Prostate gland (tissue), 2 donors: ENCODE measurements around the gene FCER2. TPM values are rescaled to one million over a fixed set of nuclear protein-coding genes. Genes with fewer than 3 reads are reported as not detected.

Source experiments
- DNase-seq: peaks from one replicate; pipeline ENCODE4 v3.0.0-alpha.2; 2019; ENCODE audit warnings: low spot score
- H3K27ac ChIP-seq, 2 donors: fragments of 200-600 bp; sonication (generic); 2 replicates each; pipeline ENCODE4 v1.5.1; 2017 to 2019
- H3K27me3 ChIP-seq: fragments of 200-600 bp; sonication (generic); replicated peaks from 2 replicates; pipeline ENCODE4 v1.5.1; 2019; ENCODE audit not compliant: insufficient read depth
- H3K36me3 ChIP-seq, 2 donors: fragments of 200-600 bp; sonication (generic); 1 replicate in 1 of 2; 2 replicates in 1 of 2; pipeline versions ENCODE4 v1.5.1 to v1.8.1; 2017 to 2019
- H3K4me1 ChIP-seq: fragments of 200-600 bp; sonication (generic); replicated peaks from 2 replicates; pipeline ENCODE4 v1.5.1; 2019
- H3K4me3 ChIP-seq, 2 donors: fragments of 200-600 bp; sonication (generic); 2 replicates each; pipeline ENCODE4 v1.5.1; 2017 to 2019
- H3K9me3 ChIP-seq: fragments of 200-600 bp; sonication (generic); 2 replicates; pipeline ENCODE4 v1.5.1; 2017
- POLR2A ChIP-seq: fragments of 450-650 bp; IDR thresholded peaks from one replicate; pipeline ENCODE4 v1.6.1; 2016; ENCODE audit warnings: antibody characterized with exemption, mild to moderate bottlenecking
- POLR2AphosphoS5 ChIP-seq: sonication (generic); formaldehyde crosslinking; IDR thresholded peaks from one replicate; pipeline ENCODE4 v1.6.1; 2017; ENCODE audit warnings: antibody characterized with exemption
- WGBS: methylation state at CpG from one replicate; pipeline ENCODE4 v1.1.5; 2018; 5-methylcytosine and 5-hydroxymethylcytosine counted together
- intact Hi-C: fragments of 100-400 bp; cut with DNase I; formaldehyde crosslinking; loops from one replicate; pipeline ENCODE4 v1.14.2; 2022
- total RNA-seq, 2 donors: library from RNA; depleted of rRNA; stranded (reverse); fragments of >200 nt; gene quantifications; one replicate each; pipeline ENCODE4 v1.1.0, GENCODE V29; 2016
- TF ChIP-seq, protein P1 (sequence below), 4 experiments: fragments of 200-600 bp in 2 of 4; fragments of 450-650 bp in 2 of 4; sonication (generic) in 2 of 4; IDR thresholded peaks; 1 replicate in 3 of 4; 2 replicates in 1 of 4; pipeline ENCODE4 v1.5.1; 2016 to 2019; ENCODE audit warnings: antibody characterized with exemption in 4 of 4, mild to moderate bottlenecking in 2 of 4, moderate library complexity in 2 of 4

The FCER2 gene
- total RNA-seq, 2 donors from 2014 or later = 1.5 TPM; not detected in 1

DNA sequence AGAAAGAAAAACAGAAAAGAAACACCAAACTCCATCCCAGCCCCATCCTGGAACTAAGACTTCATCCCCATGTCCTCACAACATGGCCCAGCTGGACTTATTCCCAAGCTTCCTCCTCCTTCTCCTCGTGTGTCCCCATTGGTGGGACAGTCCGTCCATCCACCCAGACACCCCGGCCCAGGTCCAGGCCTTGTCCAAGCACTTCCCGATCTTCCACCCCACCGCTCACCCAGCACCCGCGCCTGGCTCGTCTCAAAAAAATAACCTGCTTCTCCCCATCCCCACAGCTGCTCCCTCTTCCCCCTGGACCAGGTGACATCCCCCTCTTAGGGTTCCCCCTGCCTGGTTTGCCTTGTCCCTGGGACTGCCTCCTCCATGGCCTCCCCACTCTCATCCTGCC is 1.4 kb upstream of the FCER2 start:
- WGBS = 60% methylated on average over 8 of the region's 8 CpGs
- H3K4me1 ChIP-seq = no peaks in the 10 kb centered on the region
- H3K9me3 ChIP-seq = no peaks in the 10 kb centered on the region
- no peak for DNase-seq
- intact Hi-C loops = no loop called here
- H3K27ac ChIP-seq = no peak overlapping the region
- TF ChIP-seq, protein P1, sequence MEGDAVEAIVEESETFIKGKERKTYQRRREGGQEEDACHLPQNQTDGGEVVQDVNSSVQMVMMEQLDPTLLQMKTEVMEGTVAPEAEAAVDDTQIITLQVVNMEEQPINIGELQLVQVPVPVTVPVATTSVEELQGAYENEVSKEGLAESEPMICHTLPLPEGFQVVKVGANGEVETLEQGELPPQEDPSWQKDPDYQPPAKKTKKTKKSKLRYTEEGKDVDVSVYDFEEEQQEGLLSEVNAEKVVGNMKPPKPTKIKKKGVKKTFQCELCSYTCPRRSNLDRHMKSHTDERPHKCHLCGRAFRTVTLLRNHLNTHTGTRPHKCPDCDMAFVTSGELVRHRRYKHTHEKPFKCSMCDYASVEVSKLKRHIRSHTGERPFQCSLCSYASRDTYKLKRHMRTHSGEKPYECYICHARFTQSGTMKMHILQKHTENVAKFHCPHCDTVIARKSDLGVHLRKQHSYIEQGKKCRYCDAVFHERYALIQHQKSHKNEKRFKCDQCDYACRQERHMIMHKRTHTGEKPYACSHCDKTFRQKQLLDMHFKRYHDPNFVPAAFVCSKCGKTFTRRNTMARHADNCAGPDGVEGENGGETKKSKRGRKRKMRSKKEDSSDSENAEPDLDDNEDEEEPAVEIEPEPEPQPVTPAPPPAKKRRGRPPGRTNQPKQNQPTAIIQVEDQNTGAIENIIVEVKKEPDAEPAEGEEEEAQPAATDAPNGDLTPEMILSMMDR (IDR thresholded peaks at IDR 0.05) = no peak
- TF ChIP-seq POLR2AphosphoS5 (no peak), POLR2A (no peak)
- H3K4me3 ChIP-seq = no peak overlapping the region
- no peaks in the 10 kb centered on the region for H3K36me3 ChIP-seq
- peaks cover 6% of the 10 kb centered on the region for H3K27me3 ChIP-seq

DNA sequence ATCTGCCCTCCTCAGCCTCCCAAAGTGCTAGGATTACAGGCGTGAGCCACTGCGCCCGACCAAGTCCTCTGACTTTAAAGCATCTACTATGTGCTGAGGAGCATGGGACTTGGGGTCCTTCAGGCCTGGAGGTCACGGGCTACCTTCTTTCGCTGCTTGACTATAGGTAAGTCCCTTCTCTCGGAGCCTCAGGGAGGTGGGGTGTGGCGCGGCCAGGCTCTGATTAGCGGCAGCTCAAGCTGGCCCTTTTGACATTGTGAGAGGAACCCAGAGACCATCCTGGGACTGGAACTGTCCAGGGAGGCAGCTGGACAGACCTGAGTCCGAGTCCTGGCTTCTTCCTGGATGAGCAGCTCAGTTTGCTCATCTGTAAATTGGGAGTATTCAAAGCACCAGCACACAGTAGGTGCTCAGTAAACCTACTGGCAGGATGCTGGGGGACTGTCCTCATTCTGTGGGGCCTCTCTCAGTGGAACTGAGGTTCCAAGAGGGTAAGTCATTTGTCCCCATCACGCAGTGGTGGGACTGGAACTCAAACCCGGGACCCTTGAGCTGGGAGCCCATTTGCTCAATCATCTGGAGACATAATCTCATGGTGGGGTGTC is 780 bp downstream of the FCER2 start:
- DNase-seq = no peak
- peaks cover 14% of the 10 kb centered on the region for H3K27me3 ChIP-seq
- H3K4me3 ChIP-seq = no peak overlapping the region
- TF ChIP-seq POLR2A = no peak
- TF ChIP-seq POLR2AphosphoS5 = no peak
- TF ChIP-seq, protein P1 (IDR thresholded peaks at IDR 0.05) = no peak
- H3K4me1 ChIP-seq = no peaks in the 10 kb centered on the region
- no peak overlapping the region for H3K27ac ChIP-seq
- no peaks in the 10 kb centered on the region for H3K9me3 ChIP-seq
- WGBS = 95% methylated on average over 12 of the region's 12 CpGs
- intact Hi-C loops = no loop called here
- H3K36me3 ChIP-seq = no peaks in the 10 kb centered on the region

DNA sequence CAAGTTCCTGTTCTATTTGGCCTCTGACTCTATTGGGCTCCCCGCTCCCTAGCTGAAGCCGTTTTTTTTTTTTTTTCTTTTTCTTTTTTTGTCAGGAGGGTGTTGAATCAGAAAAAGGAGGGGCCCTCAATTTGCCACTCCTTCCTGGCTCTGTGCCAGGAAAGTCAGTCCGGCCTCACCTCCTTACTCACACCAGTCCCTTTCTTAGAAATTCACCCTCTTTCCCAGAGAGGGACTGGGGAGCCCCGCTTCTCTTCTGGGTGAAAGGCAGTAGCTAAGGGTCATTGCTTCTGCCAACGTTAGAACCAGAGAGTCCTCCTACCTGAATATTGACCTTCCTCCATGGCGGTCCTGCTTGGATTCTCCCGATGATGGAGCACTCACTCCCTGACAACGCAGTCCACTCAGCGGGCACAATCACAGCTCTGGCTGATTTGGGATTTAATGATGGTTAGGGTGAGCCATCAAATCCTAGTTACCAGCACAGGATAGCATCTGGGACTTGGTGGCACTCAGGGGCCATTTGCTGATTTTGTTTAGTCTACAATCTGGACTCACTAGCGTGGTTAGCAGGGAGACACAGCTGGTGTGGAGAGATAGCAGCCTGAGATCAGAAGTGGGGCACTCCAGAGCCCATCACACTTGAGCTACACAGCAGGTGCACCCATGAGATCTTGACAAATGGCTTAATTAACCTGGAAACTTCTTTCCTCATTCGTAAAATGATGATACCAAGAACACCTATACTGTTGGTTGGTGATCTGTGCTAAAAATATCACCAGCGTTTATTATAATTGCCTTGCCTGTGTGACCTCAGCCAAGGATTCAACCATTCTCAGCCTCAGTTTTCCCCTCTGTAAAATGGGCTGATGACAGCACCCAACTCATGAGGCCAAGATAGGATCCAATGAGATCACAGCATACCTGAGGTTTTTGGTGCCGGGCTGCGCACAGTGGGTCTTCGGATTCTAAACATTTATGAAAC is 2.2 kb downstream of the FCER2 start:
- peaks cover 14% of the 10 kb centered on the region for H3K27me3 ChIP-seq
- WGBS = 58% methylated on average over 15 of the region's 15 CpGs
- no peak for TF ChIP-seq POLR2A
- TF ChIP-seq, protein P1 (IDR thresholded peaks at IDR 0.05) = no peak
- TF ChIP-seq POLR2AphosphoS5 = no peak
- no peaks in the 10 kb centered on the region for H3K36me3 ChIP-seq
- H3K9me3 ChIP-seq = no peaks in the 10 kb centered on the region
- intact Hi-C loops = no loop called here
- H3K4me1 ChIP-seq = no peaks in the 10 kb centered on the region
- no peak overlapping the region for H3K4me3 ChIP-seq
- DNase-seq = no peak
- no peak overlapping the region for H3K27ac ChIP-seq

DNA sequence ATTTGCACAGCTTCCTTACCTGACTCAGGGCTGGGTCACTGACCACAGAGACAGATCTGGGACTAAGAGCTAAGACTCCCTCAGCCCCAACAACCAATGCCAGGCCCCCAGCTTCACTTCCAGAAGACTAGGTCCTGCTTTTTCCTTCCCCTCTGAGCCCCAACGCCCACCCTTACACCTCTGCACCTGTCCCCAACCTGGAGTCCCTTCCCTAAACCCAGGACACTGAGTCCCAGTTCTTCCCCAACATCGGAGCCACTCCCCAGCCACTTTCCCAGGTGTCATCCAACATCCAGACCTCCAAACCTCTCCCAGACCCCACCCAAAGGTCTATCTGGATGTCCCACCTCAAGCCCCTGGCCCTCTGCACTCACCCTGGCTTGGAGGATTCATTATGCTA is 2.9 kb downstream of the FCER2 start:
- no peak overlapping the region for H3K4me3 ChIP-seq
- TF ChIP-seq POLR2A (no peak), POLR2AphosphoS5 (no peak)
- TF ChIP-seq, protein P1 (IDR thresholded peaks at IDR 0.05) = no peak
- peaks cover 14% of the 10 kb centered on the region for H3K27me3 ChIP-seq
- no peaks in the 10 kb centered on the region for H3K36me3 ChIP-seq
- no peak for DNase-seq
- H3K9me3 ChIP-seq = no peaks in the 10 kb centered on the region
- 46% methylated on average over 2 of the region's 2 CpGs for WGBS
- no peak overlapping the region for H3K27ac ChIP-seq
- intact Hi-C loops = no loop called here
- H3K4me1 ChIP-seq = no peaks in the 10 kb centered on the region
